ENCODE measurements around the gene FOXI1.
"Not testable (repeated sequence)": the region's sequence is repeated elsewhere in the genome, so short reads cannot be mapped to it uniquely, and the experiment has no call there.

FOXI1 gene

GRCh38 chr5:170076739-170077138 lies 29.0 kb upstream of the FOXI1 start:
- no peak for FAIRE-seq
- TF ChIP-seq POLR2A (IDR thresholded peaks at IDR 0.05; ENCODE audit: low read depth, low read length) = no peak
- TF ChIP-seq TAF1 (IDR thresholded peaks at IDR 0.05; ENCODE audit: borderline replicate concordance, low read depth, low read length) = no peak
- no peak for TF ChIP-seq POLR2AphosphoS5 (IDR thresholded peaks at IDR 0.05; ENCODE audit: low read depth, low read length)
- DNase-seq (ENCODE audit: insufficient read length) = no peak

GRCh38 chr5:170077526-170077925 lies 28.2 kb upstream of the FOXI1 start:
- no peak for FAIRE-seq
- no peak for TF ChIP-seq TAF1 (IDR thresholded peaks at IDR 0.05; ENCODE audit: borderline replicate concordance, low read depth, low read length)
- TF ChIP-seq POLR2A (IDR thresholded peaks at IDR 0.05; ENCODE audit: low read depth, low read length) = no peak
- no peak for TF ChIP-seq POLR2AphosphoS5 (IDR thresholded peaks at IDR 0.05; ENCODE audit: low read depth, low read length)

GRCh38 chr5:170078458-170078857 lies 27.2 kb upstream of the FOXI1 start:
- DNase-seq (ENCODE audit: insufficient read length) (no peak), FAIRE-seq (no peak)
- TF ChIP-seq TAF1 (IDR thresholded peaks at IDR 0.05; ENCODE audit: borderline replicate concordance, low read depth, low read length) (no peak), POLR2AphosphoS5 (IDR thresholded peaks at IDR 0.05; ENCODE audit: low read depth, low read length) (no peak), POLR2A (IDR thresholded peaks at IDR 0.05; ENCODE audit: low read depth, low read length) (no peak)

More at GRCh38 chr5:170077526-170077925, 28.2 kb upstream of the FOXI1 start:
- DNase-seq (ENCODE audit: insufficient read length) = no peak

GRCh38 chr5:170078931-170079330 lies 26.8 kb upstream of the FOXI1 start:
- TF ChIP-seq POLR2AphosphoS5 (IDR thresholded peaks at IDR 0.05; ENCODE audit: low read depth, low read length) (no peak), POLR2A (IDR thresholded peaks at IDR 0.05; ENCODE audit: low read depth, low read length) (no peak), TAF1 (IDR thresholded peaks at IDR 0.05; ENCODE audit: borderline replicate concordance, low read depth, low read length) (no peak)
- FAIRE-seq (no peak), DNase-seq (ENCODE audit: insufficient read length) (no peak)

GRCh38 chr5:170080217-170080616 lies 25.5 kb upstream of the FOXI1 start:
- TF ChIP-seq TAF1 (IDR thresholded peaks at IDR 0.05; ENCODE audit: borderline replicate concordance, low read depth, low read length) = no peak
- TF ChIP-seq POLR2AphosphoS5 (IDR thresholded peaks at IDR 0.05; ENCODE audit: low read depth, low read length) = no peak
- TF ChIP-seq POLR2A (IDR thresholded peaks at IDR 0.05; ENCODE audit: low read depth, low read length) = no peak
- FAIRE-seq (no peak), DNase-seq (ENCODE audit: insufficient read length) (no peak)

GRCh38 chr5:170080786-170081445 lies 24.8 kb upstream of the FOXI1 start:
- no peak for FAIRE-seq

GRCh38 chr5:170081616-170082015 lies 24.1 kb upstream of the FOXI1 start:
- FAIRE-seq (no peak), DNase-seq (ENCODE audit: insufficient read length) (no peak)
- TF ChIP-seq POLR2AphosphoS5 (IDR thresholded peaks at IDR 0.05; ENCODE audit: low read depth, low read length) (no peak), TAF1 (IDR thresholded peaks at IDR 0.05; ENCODE audit: borderline replicate concordance, low read depth, low read length) (no peak), POLR2A (IDR thresholded peaks at IDR 0.05; ENCODE audit: low read depth, low read length) (no peak)

More at GRCh38 chr5:170080786-170081445, 24.8 kb upstream of the FOXI1 start:
- DNase-seq (ENCODE audit: insufficient read length) = no peak
- TF ChIP-seq POLR2A (IDR thresholded peaks at IDR 0.05; ENCODE audit: low read depth, low read length) (no peak), POLR2AphosphoS5 (IDR thresholded peaks at IDR 0.05; ENCODE audit: low read depth, low read length) (no peak), TAF1 (IDR thresholded peaks at IDR 0.05; ENCODE audit: borderline replicate concordance, low read depth, low read length) (no peak)

- no peak for DNase-seq (ENCODE audit: insufficient read length)
- TF ChIP-seq TAF1 (IDR thresholded peaks at IDR 0.05; ENCODE audit: borderline replicate concordance, low read depth, low read length) = no peak
- TF ChIP-seq POLR2A (IDR thresholded peaks at IDR 0.05; ENCODE audit: low read depth, low read length) = no peak
- TF ChIP-seq POLR2AphosphoS5 (IDR thresholded peaks at IDR 0.05; ENCODE audit: low read depth, low read length) = no peak
- FAIRE-seq = no peak
These were observed 23.0 kb upstream of the FOXI1 start for GRCh38 chr5:170082701-170083100.

GRCh38 chr5:170087168-170087817 lies 18.4 kb upstream of the FOXI1 start:
- FAIRE-seq (no peak), DNase-seq (ENCODE audit: insufficient read length) (no peak)
- no peak for TF ChIP-seq POLR2A (IDR thresholded peaks at IDR 0.05; ENCODE audit: low read depth, low read length)
- no peak for TF ChIP-seq TAF1 (IDR thresholded peaks at IDR 0.05; ENCODE audit: borderline replicate concordance, low read depth, low read length)

GRCh38 chr5:170092455-170093101 lies 13.1 kb upstream of the FOXI1 start:
- DNase-seq (ENCODE audit: insufficient read length) (no peak), FAIRE-seq (no peak)
- TF ChIP-seq TAF1 (IDR thresholded peaks at IDR 0.05; ENCODE audit: borderline replicate concordance, low read depth, low read length) (no peak), POLR2A (IDR thresholded peaks at IDR 0.05; ENCODE audit: low read depth, low read length) (no peak), POLR2AphosphoS5 (IDR thresholded peaks at IDR 0.05; ENCODE audit: low read depth, low read length) (no peak)

GRCh38 chr5:170094329-170094728 lies 11.4 kb upstream of the FOXI1 start:
- not testable (repeated sequence) for DNase-seq (ENCODE audit: insufficient read length)

GRCh38 chr5:170095646-170096045 lies 10.1 kb upstream of the FOXI1 start:
- FAIRE-seq = no peak
- DNase-seq (ENCODE audit: insufficient read length) = no peak
- no peak for TF ChIP-seq TAF1 (IDR thresholded peaks at IDR 0.05; ENCODE audit: borderline replicate concordance, low read depth, low read length)
- TF ChIP-seq POLR2A (IDR thresholded peaks at IDR 0.05; ENCODE audit: low read depth, low read length) = no peak
- TF ChIP-seq POLR2AphosphoS5 (IDR thresholded peaks at IDR 0.05; ENCODE audit: low read depth, low read length) = no peak

More at GRCh38 chr5:170094329-170094728, 11.4 kb upstream of the FOXI1 start:
- not testable (repeated sequence) for FAIRE-seq

All from GM12892 (cell line).